Nephron progenitor cell (in vitro differentiated cells): ENCODE measurements around the gene SORCS2.

Experiments used
- DNase-seq: peaks from one replicate; pipeline ENCODE4 v3.0.0; 2021
- H3K27ac Mint-ChIP-seq: 2 replicates; pipeline ENCODE4 v1.8.0; 2021; ENCODE audit warnings: mild to moderate bottlenecking, moderate library complexity, mixed read lengths
- H3K27me3 Mint-ChIP-seq: 2 replicates; pipeline ENCODE4 v1.8.0; 2021; ENCODE audit warnings: mild to moderate bottlenecking, low read depth, mixed read lengths; ENCODE audit not compliant: poor library complexity
- H3K36me3 Mint-ChIP-seq: 2 replicates; pipeline ENCODE4 v1.8.0; 2021; ENCODE audit warnings: low read depth, mixed read lengths
- H3K4me1 Mint-ChIP-seq: 2 replicates; pipeline ENCODE4 v1.8.0; 2021; ENCODE audit warnings: mixed read lengths
- H3K4me3 Mint-ChIP-seq: 2 replicates; pipeline ENCODE4 v1.8.0; 2021; ENCODE audit warnings: mild to moderate bottlenecking, moderate library complexity, mixed read lengths
- H3K9me3 Mint-ChIP-seq: 2 replicates; pipeline ENCODE4 v1.8.0; 2021; ENCODE audit warnings: mild to moderate bottlenecking, moderate library complexity, mixed read lengths
- TF ChIP-seq, protein P1 (sequence below): fragments of 200-600 bp; sonication (generic); IDR thresholded peaks from 2 replicates; pipeline ENCODE4 v1.5.0; 2021; ENCODE audit warnings: antibody characterized with exemption

Gene SORCS2

GRCh38 chr4:7463566-7464258 is 271.4 kb downstream of the SORCS2 start:
- no peak for DNase-seq
- Mint-ChIP-seq H3K4me3 (no peak overlapping the region), H3K9me3 (peaks cover 13% of the 10 kb centered on the region), H3K27ac (peak overlapping the region; percentile 32), H3K4me1 (peaks cover 46% of the 10 kb centered on the region), H3K36me3 (no peaks in the 10 kb centered on the region), H3K27me3 (peaks cover 8% of the 10 kb centered on the region)
- TF ChIP-seq, protein P1, sequence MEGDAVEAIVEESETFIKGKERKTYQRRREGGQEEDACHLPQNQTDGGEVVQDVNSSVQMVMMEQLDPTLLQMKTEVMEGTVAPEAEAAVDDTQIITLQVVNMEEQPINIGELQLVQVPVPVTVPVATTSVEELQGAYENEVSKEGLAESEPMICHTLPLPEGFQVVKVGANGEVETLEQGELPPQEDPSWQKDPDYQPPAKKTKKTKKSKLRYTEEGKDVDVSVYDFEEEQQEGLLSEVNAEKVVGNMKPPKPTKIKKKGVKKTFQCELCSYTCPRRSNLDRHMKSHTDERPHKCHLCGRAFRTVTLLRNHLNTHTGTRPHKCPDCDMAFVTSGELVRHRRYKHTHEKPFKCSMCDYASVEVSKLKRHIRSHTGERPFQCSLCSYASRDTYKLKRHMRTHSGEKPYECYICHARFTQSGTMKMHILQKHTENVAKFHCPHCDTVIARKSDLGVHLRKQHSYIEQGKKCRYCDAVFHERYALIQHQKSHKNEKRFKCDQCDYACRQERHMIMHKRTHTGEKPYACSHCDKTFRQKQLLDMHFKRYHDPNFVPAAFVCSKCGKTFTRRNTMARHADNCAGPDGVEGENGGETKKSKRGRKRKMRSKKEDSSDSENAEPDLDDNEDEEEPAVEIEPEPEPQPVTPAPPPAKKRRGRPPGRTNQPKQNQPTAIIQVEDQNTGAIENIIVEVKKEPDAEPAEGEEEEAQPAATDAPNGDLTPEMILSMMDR: no peak

DNA sequence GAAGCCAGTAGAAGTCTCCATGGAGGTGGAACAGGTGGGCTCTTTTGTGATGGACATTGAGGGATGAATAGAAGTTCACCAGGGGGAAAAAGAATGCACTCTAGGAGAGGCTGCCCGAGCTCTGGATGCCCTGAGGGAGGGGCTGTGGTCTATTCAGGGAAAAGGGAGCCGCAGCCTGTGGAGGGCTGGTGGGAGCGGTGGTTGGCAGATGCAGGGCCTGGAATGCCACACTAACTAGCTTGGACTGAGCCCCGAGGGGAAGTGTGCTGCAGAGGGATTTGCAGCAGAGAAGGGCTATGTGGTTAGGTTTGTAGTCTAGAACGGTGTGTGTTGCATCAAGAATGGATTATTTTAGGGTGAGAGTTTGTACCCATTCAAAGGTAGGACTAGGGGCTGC is 271.9 kb downstream of the SORCS2 start:
- H3K4me1 Mint-ChIP-seq: peaks cover 45% of the 10 kb centered on the region
- DNase-seq: no peak
- H3K9me3 Mint-ChIP-seq: peaks cover 13% of the 10 kb centered on the region
- H3K27ac Mint-ChIP-seq: no peak overlapping the region
- TF ChIP-seq, protein P1: no peak
- H3K27me3 Mint-ChIP-seq: peaks cover 12% of the 10 kb centered on the region
- H3K4me3 Mint-ChIP-seq: no peak overlapping the region
- H3K36me3 Mint-ChIP-seq: no peaks in the 10 kb centered on the region

- Mint-ChIP-seq H3K4me3 (no peak overlapping the region), H3K36me3 (no peaks in the 10 kb centered on the region), H3K9me3 (peaks cover 13% of the 10 kb centered on the region), H3K27ac (no peak overlapping the region), H3K4me1 (peaks cover 44% of the 10 kb centered on the region), H3K27me3 (peaks cover 14% of the 10 kb centered on the region)
- TF ChIP-seq, protein P1: no peak
- DNase-seq: no peak
Measured at GRCh38 chr4:7465017-7465416, 272.7 kb downstream of the SORCS2 start.

GRCh38 chr4:7466215-7466614 is 273.9 kb downstream of the SORCS2 start:
- Mint-ChIP-seq H3K27ac (no peak overlapping the region), H3K27me3 (peaks cover 19% of the 10 kb centered on the region), H3K4me1 (peaks cover 42% of the 10 kb centered on the region), H3K9me3 (peaks cover 13% of the 10 kb centered on the region), H3K4me3 (no peak overlapping the region), H3K36me3 (no peaks in the 10 kb centered on the region)
- TF ChIP-seq, protein P1: no peak
- no peak for DNase-seq

DNA sequence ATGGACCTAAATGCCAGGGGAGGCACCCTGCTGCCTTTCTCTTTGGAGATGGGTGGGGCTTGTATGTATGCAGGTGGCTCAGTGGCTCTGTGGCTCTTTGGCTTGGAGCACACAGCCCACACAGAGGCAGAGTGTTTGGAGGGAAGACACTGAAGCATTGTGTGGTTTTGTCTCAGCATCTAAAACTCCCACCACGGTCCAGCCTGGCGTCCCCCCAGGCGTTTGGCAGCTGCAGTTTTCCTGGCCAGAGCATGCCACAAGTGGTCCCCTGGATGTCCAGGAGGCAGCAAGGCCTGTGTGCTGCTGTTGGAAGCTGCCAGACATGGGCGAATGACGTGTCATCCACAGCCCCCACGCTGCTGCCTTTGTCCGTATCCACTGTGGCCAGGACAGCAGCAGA is 274.6 kb downstream of the SORCS2 start:
- H3K4me3 Mint-ChIP-seq: no peak overlapping the region
- peaks cover 13% of the 10 kb centered on the region for H3K9me3 Mint-ChIP-seq
- TF ChIP-seq, protein P1: no peak
- no peaks in the 10 kb centered on the region for H3K36me3 Mint-ChIP-seq
- no peak overlapping the region for H3K27ac Mint-ChIP-seq
- peaks cover 38% of the 10 kb centered on the region for H3K4me1 Mint-ChIP-seq
- no peak for DNase-seq
- peaks cover 23% of the 10 kb centered on the region for H3K27me3 Mint-ChIP-seq

DNA sequence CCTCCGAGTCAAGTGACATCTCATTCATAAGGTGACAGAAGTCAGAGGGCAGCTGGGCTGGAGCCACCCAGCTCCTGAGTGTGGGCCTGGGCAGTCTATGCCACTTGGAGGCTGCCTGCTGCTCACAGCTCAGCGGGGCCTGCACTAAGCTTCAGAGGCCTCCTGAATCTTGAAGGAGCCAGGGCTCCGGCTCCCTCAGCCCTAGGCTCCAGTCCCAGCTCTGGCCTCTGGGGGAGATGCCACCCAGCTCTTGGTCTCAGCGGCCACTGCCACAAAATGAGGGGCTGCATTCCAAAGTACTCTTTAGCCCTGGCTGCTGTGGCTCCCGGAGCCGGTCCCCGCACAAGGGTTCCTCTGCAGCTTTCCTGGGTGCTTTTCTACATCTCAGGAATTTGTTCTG is 275.1 kb downstream of the SORCS2 start:
- Mint-ChIP-seq H3K4me3 (no peak overlapping the region), H3K36me3 (no peaks in the 10 kb centered on the region), H3K27me3 (peaks cover 29% of the 10 kb centered on the region), H3K4me1 (peaks cover 38% of the 10 kb centered on the region), H3K9me3 (peaks cover 13% of the 10 kb centered on the region), H3K27ac (no peak overlapping the region)
- no peak for DNase-seq
- TF ChIP-seq, protein P1: no peak
